GM12872 (cell line): ENCODE measurements around the gene NUP205.

Source experiments
- TF ChIP-seq, protein P1 (sequence below): IDR thresholded peaks from 3 replicates; pipeline ENCODE4 v1.5.1; 2011; ENCODE audit warnings: low read depth, mild to moderate bottlenecking, low read length, moderate library complexity; ENCODE audit not compliant: insufficient read depth

Gene NUP205, protein sequence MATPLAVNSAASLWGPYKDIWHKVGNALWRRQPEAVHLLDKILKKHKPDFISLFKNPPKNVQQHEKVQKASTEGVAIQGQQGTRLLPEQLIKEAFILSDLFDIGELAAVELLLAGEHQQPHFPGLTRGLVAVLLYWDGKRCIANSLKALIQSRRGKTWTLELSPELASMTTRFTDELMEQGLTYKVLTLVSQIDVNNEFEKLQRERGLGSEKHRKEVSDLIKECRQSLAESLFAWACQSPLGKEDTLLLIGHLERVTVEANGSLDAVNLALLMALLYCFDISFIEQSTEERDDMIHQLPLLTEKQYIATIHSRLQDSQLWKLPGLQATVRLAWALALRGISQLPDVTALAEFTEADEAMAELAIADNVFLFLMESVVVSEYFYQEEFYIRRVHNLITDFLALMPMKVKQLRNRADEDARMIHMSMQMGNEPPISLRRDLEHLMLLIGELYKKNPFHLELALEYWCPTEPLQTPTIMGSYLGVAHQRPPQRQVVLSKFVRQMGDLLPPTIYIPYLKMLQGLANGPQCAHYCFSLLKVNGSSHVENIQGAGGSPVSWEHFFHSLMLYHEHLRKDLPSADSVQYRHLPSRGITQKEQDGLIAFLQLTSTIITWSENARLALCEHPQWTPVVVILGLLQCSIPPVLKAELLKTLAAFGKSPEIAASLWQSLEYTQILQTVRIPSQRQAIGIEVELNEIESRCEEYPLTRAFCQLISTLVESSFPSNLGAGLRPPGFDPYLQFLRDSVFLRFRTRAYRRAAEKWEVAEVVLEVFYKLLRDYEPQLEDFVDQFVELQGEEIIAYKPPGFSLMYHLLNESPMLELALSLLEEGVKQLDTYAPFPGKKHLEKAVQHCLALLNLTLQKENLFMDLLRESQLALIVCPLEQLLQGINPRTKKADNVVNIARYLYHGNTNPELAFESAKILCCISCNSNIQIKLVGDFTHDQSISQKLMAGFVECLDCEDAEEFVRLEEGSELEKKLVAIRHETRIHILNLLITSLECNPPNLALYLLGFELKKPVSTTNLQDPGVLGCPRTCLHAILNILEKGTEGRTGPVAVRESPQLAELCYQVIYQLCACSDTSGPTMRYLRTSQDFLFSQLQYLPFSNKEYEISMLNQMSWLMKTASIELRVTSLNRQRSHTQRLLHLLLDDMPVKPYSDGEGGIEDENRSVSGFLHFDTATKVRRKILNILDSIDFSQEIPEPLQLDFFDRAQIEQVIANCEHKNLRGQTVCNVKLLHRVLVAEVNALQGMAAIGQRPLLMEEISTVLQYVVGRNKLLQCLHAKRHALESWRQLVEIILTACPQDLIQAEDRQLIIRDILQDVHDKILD (N-terminal part only)

DNA sequence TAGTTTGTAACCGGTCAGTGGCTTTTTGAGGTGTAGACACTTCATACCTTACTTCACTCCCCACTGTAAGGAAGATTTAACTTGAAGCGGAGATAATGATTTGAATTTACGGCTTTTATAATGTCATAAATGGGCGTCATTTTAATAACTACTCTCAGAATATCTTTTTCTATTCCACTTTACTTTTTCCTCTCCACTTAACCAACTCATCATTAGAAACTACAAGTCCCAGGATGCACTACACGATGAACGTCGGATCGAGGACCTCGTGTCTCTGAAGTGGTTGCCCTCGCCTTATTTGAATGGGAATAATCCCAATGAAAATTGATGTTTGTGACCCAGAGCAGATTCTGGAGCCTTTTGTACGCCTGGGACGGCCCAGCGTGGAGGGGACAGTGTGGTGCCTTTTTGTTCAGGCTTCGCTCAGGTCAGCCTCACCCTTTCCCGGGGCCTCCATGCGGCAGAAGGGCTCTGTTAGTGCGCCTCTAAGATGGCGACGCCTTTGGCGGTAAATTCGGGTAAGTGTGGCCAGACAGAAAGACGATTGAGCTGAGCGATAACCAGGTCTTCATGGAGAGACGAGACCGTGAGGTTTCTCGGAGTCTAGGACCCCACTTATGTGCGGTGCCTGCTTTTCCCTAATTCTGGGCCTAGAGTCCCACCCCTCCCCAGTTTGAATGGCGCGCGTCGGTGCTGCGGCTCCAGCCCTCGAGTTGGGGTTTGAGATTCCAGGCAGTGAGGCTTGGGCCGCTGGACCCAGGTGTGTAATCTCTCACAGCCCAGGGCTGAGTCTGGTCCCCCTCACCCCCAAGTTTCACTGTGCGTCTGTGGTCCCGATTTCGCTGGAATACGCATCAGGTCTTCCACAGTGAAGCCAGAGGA, at the start of gene NUP205:
NUP205 (plus strand) TSS at position 463 of the 882 bp plus-strand sequence; CDS start at position 491, 28 bp downstream.
- TF ChIP-seq, protein P1, sequence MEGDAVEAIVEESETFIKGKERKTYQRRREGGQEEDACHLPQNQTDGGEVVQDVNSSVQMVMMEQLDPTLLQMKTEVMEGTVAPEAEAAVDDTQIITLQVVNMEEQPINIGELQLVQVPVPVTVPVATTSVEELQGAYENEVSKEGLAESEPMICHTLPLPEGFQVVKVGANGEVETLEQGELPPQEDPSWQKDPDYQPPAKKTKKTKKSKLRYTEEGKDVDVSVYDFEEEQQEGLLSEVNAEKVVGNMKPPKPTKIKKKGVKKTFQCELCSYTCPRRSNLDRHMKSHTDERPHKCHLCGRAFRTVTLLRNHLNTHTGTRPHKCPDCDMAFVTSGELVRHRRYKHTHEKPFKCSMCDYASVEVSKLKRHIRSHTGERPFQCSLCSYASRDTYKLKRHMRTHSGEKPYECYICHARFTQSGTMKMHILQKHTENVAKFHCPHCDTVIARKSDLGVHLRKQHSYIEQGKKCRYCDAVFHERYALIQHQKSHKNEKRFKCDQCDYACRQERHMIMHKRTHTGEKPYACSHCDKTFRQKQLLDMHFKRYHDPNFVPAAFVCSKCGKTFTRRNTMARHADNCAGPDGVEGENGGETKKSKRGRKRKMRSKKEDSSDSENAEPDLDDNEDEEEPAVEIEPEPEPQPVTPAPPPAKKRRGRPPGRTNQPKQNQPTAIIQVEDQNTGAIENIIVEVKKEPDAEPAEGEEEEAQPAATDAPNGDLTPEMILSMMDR = no peak

DNA sequence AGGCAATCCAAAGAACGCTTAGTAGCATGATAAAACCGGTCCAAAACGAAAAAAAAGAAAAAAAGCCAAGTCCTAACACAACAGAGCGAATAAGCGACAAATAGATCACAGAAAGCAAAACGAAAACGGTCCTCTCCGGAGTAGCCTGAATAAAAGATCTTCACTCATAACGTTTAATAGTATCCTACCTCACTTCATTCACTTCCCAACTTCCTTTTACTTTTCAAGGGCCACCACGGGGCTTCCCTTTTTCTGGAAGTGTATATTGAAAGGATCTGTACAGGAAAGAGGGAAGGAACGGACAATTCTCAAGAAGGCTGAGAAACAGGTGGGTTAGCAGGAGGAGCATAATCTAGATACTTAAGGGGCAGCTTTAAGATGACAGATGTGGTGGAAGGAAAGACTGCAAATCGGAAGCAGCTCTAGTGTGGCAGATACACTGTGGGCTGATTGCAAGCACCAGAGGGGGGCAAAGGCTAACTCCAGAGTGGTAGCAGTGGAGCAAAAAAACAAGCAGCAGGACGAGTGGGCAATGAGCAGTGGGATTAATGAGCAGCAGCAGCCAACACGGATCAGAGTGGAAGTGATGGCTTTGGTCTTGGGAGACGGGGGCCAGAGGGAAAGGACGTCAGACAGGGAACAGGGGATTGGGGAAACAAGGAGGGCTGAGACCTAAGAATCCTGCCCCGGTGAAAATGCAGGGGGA, 48.7 kb upstream of the NUP205 start:
- TF ChIP-seq, protein P1 = no peak

DNA sequence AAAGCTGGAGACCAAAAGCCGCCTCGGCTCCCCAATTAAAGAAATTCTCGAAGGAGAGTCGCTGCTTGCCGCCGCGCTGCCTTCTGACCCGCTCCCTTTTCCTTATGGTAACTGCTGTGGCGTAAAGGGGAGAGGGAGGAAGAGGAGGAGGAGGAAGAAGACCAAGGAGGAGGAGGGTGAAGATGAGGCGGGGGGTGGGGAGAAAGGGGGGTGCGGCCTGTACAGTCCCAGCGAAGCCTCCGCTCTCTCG, 48.2 kb upstream of the NUP205 start:
- TF ChIP-seq, protein P1 = no peak

DNA sequence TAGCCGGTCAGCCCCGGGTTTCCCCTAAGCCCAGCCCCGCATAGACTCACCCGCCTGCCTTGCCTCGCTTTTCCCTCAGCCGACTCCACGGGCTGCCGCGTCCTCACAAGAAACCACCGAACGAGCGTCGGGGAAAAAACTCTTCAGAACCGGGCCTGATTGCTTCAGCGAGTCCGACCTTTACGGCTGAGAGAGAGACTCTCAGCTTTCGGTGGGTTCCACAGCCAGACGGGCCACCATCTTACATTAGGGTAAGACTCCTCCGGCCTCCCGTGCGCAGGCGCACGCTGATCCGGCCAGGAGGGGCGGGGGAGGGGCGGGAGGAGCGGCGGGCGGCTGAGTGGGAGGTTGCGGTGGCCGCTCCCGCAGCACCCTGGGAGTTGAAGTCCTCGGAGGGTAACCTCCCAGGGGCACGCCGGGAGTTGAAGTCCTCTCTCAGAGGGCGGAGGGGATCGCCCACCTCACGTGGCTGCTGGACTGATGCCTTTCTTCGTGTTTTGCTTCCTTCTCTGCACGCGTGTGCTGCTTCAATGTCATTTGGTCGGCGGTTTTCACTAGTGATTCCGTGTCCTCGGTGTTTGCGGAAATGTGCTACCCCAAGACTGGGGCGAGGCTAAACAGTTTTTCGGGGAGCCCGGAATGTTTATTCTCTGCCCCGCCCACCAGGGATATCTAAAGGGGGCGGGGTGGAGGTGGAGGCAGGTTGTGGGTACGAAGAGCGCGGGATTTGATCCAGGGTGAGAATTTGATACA, 47.7 kb upstream of the NUP205 start, which contains the start of gene CNOT4:
CNOT4 (minus strand) TSS at position 264 of the 753 bp plus-strand sequence. CDS start 71,771 bp downstream, outside the sequence.
- TF ChIP-seq, protein P1 = no peak

DNA sequence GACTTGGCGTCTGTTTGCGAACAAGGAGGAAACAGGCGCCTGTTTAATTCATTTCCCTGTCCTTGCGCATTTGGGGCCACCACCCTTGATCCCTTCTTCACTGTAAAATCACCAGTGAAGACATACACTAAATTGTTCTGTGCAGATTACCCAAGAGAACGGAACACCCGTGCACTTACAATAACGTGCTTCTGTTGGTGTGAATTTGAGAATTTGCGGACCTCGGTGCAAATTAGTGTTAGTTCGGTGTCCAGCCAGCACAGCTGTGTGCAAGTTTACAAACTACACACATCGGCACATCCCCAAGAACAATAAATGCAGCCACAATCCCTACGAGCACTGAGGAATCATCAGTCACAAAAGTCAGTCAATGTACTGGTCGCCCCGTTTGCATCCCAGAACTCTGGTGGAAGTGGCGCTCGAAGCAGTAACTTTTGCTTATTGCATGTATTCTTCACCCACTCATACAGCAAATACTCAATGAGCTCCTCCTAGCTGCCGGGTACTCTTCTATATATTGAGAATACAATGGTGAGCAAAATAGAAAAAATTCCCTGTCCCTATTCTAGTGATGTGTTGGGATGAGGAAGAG, 47.0 kb upstream of the NUP205 start:
- TF ChIP-seq, protein P1 = no peak
